Measurements from ENCODE around the gene ADAMTS13.

ADAMTS13 gene

DNA sequence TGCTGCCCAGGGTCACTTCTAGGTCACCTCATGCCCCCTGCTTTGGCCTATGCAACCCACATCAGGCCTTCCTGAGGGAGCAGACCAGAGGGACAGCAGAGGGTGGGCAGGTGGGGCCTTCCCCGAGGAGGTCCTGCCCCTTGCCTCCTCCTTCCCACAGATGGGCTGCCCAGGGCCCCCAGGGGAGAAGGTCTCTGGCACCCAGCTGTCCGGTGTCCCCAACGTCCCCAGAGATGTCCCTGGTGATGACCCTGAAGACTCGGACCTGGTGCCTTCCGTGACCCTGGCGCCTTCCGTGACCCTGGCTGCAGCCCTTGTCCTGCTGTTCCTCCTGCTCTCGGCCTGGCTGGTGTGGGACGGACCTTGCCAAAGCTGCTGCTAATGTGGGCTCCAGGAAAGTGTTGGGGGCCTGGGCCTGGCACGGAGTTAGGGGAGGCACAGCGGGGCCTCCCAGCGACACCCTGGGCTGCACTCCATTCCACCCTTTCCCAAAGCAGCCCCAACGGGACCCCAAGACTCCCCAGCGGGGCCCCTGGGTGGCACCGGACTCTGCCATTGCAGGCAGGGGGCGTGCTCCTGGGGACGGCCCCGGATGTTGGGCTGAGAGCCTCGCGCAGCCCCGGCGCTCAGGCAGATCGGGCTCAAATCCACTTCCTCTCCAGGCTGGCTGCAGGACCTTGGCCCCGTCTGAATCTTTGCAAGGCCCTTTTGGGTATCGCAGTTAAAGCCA, 63.5 kb downstream of the ADAMTS13 start:
- TF ChIP-seq, protein P1, sequence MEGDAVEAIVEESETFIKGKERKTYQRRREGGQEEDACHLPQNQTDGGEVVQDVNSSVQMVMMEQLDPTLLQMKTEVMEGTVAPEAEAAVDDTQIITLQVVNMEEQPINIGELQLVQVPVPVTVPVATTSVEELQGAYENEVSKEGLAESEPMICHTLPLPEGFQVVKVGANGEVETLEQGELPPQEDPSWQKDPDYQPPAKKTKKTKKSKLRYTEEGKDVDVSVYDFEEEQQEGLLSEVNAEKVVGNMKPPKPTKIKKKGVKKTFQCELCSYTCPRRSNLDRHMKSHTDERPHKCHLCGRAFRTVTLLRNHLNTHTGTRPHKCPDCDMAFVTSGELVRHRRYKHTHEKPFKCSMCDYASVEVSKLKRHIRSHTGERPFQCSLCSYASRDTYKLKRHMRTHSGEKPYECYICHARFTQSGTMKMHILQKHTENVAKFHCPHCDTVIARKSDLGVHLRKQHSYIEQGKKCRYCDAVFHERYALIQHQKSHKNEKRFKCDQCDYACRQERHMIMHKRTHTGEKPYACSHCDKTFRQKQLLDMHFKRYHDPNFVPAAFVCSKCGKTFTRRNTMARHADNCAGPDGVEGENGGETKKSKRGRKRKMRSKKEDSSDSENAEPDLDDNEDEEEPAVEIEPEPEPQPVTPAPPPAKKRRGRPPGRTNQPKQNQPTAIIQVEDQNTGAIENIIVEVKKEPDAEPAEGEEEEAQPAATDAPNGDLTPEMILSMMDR (IDR thresholded peaks at IDR 0.05; ENCODE audit: low read depth, low read length): peak; percentile 6
- no peak overlapping the region for H3K4me3 ChIP-seq (ENCODE audit: low read depth, low read length)
- no peak for DNase-seq (ENCODE audit: low read depth, low spot score)
- in situ Hi-C loops (cut with HindIII; ENCODE audit: low sequenced_read_pairs): no loop called here

DNA sequence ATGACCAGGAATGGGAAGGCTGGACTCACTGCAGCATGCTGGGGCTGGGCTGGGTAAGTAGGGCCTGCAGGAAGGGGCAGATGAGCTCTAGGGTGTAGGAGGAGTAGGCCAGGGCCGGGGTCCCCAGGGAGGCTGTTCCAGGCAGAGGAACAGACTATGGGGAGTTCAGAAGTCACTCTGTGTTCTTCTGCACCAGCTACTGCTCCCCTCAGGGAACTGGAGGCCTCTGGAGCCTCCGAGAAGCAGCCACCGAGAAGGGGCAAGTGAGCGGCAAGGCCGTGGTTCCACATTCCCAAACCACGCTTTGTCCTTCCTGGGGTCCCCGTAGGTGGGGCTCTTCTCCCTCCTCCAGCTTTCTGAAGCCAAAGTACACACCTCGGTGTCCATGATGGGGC, 65.2 kb downstream of the ADAMTS13 start:
- in situ Hi-C loops (cut with HindIII; ENCODE audit: low sequenced_read_pairs): no loop called here
- TF ChIP-seq, protein P1 (IDR thresholded peaks at IDR 0.05; ENCODE audit: low read depth, low read length): no peak
- no peak for DNase-seq (ENCODE audit: low read depth, low spot score)
- H3K4me3 ChIP-seq (ENCODE audit: low read depth, low read length): no peak overlapping the region

DNA sequence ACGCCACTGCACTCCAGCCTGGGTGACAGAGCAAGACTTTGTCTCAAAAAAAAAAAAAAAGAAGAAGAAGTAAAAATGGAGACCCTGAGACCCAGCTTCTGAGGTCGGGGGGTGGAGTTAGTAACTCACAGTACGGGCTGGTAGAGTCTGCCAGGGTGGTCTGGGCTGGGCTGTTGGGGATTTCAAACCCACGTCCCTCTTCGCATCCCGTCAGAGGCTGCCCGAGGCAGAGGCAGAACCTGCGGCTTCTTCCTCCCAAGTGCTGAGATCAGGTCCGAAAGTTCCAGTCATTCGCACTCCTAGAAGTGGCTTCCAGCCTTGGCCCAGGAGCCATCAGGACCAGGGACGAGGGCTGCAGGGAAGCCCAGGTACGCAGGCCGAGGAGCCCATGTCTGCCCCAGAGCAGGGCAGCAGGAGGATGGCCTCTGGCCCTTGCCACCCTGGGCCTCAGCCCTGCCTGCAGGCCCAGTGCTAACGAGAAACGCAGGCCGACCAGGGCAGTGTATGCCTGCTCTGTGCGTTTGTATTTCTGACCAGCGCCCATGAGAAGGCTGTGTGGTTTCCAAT, 66.6 kb downstream of the ADAMTS13 start:
- in situ Hi-C loops (cut with HindIII; ENCODE audit: low sequenced_read_pairs): no loop called here
- DNase-seq (ENCODE audit: low read depth, low spot score): no peak
- TF ChIP-seq, protein P1 (IDR thresholded peaks at IDR 0.05; ENCODE audit: low read depth, low read length): no peak
- no peak overlapping the region for H3K4me3 ChIP-seq (ENCODE audit: low read depth, low read length)

DNA sequence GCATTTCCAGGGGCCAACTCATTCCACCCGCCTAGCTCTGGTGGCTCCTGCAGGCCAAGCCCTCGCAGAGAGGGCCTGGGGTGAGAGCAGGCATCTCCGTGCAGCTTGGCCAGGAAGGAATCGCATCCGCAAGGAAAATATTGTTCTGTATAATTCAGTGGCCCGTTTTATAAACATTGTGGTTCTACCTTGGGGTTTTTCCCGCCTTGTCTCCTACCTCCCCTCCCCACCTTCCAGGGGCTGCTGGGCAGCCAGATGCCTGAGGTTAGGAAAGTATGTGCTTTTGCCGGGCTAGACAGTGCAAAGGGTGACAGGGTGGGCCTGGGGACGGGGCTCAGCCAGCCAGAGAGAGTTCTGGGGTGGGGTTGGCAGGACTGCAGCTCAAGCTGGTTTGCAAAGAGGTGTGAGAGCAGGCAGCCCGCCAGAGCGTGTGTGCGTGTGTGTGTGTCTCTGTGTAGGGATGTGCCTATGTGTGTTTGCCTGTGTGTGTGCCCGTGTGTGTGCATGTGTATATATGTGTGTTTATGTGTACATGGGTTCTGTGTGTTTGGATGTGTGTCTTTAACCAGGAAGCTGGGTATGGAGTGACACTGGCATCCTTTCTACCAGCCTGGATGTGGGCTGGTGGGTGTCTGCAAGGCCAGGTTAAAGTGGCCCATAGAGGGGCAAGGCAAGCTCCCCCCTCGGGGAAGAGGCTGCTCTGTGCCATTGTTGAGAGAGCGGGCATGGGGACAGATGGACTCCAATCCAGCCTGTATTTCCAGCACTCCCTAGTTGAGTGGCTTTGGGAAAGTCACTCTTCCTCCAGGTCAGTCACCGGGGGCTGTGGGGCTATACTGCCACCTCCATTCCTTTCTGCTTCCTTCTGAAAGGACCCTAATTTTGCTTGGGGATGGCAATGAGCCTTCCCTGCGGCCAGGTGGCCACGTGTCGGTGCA, 67.4 kb downstream of the ADAMTS13 start:
- in situ Hi-C loops (cut with HindIII; ENCODE audit: low sequenced_read_pairs): no loop called here
- DNase-seq (ENCODE audit: low read depth, low spot score): no peak
- TF ChIP-seq, protein P1 (IDR thresholded peaks at IDR 0.05; ENCODE audit: low read depth, low read length): no peak
- no peak overlapping the region for H3K4me3 ChIP-seq (ENCODE audit: low read depth, low read length)

DNA sequence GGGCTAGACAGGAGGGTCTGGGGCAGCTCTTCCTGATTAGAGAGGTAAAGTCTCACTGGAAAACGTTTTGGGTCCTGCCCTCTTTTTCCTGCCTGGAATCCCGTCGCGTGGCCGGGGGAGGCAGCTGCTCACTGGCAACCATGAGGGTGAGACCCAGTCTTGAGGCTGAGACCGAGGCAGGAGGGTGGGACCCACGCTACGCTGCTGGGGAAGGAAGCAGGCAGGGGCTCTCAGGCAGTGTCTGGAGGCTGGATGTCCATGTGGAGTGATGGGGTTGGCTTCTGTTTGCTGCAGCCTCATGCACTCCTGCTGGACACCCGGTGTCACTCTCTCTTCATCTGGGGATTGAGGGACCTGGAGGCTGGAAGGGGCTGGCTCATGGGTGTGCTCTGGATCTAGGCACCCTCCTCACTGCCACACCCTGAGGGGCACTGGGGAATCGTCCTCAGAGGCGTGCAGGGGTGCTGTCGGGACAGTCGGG, 68.1 kb downstream of the ADAMTS13 start:
- TF ChIP-seq, protein P1 (IDR thresholded peaks at IDR 0.05; ENCODE audit: low read depth, low read length): no peak
- no peak overlapping the region for H3K4me3 ChIP-seq (ENCODE audit: low read depth, low read length)
- no peak for DNase-seq (ENCODE audit: low read depth, low spot score)
- in situ Hi-C loops (cut with HindIII; ENCODE audit: low sequenced_read_pairs): no loop called here

DNA sequence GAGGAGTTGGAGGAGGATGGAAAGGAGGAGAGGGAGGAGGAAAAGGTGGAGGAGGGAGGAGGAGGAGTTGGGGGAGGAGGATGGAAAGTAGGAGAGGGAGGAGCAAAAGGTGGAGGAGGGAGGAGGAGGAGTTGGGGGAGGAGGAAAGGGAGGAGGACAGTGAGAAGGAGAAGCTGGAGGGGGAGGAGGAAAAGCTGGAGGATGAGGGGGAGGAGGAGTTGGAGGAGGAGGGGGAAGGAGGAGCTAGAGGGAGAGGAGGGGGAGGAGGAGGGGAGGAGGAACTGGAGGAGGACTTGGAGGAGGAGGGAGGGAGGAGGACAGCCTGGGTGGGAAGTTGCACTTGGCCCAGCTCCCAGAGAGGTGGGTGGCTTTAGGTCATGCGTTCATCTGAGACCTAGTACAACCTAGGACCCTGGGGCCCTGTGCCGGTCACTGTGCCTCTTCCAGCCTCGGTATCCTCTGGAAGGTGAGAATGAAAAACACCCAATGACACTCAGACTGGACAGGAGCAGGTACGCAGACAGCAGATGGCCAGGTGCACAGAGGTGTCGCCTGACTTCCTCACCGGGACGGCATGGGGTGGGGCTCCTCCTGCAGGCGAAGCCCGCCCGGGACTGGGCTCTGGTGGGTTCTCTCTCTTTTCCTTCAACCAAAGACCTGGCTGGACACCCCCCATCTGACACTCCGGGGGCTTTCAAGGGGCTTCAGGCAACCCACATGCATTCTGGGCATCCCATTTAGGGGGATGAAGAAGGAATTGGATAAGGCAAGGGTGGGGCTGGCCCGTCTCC, 68.9 kb downstream of the ADAMTS13 start:
- in situ Hi-C loops (cut with HindIII; ENCODE audit: low sequenced_read_pairs): no loop called here
- no peak for DNase-seq (ENCODE audit: low read depth, low spot score)
- TF ChIP-seq, protein P1 (IDR thresholded peaks at IDR 0.05; ENCODE audit: low read depth, low read length): no peak
- no peak overlapping the region for H3K4me3 ChIP-seq (ENCODE audit: low read depth, low read length)

Data from astrocyte of the spinal cord (primary cell).